GM12873 (cell line): ENCODE data around the gene RAD51B.

Experiments
- TF ChIP-seq, protein P1 (sequence below): IDR thresholded peaks from 2 replicates; pipeline ENCODE4 v1.5.1; 2012; ENCODE audit warnings: low read depth, mild to moderate bottlenecking, moderate library complexity, low read length, control low read depth; ENCODE audit not compliant: insufficient read depth; ENCODE audit errors: missing control alignments

Gene RAD51B

GRCh38 chr14:68507544-68508081 lies 688.0 kb downstream of the RAD51B start:
- TF ChIP-seq, protein P1, sequence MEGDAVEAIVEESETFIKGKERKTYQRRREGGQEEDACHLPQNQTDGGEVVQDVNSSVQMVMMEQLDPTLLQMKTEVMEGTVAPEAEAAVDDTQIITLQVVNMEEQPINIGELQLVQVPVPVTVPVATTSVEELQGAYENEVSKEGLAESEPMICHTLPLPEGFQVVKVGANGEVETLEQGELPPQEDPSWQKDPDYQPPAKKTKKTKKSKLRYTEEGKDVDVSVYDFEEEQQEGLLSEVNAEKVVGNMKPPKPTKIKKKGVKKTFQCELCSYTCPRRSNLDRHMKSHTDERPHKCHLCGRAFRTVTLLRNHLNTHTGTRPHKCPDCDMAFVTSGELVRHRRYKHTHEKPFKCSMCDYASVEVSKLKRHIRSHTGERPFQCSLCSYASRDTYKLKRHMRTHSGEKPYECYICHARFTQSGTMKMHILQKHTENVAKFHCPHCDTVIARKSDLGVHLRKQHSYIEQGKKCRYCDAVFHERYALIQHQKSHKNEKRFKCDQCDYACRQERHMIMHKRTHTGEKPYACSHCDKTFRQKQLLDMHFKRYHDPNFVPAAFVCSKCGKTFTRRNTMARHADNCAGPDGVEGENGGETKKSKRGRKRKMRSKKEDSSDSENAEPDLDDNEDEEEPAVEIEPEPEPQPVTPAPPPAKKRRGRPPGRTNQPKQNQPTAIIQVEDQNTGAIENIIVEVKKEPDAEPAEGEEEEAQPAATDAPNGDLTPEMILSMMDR = no peak

DNA sequence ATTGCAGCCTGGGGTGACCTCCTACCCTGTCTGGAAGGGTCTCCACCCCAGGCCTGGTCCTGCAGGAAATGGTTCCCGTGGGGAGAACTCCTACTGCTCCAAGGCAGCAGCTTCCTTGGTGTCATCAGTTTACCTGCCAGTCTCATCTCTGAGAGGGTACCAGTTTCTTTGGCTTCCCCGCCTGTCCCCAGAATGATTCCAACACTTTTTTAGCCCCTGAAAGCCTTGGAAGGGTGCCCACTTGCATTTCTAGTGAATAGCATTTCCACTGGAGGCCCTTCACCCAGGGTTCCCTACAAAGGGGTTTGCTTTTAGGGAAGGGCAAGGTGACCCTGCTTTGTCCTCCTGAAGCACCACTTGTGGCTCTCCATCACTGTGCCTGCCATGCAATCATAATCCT lies 689.0 kb downstream of the RAD51B start:
- TF ChIP-seq, protein P1 = no peak

GRCh38 chr14:68509188-68509983 lies 689.8 kb downstream of the RAD51B start:
- TF ChIP-seq, protein P1 = no peak

GRCh38 chr14:68510201-68511128 lies 690.9 kb downstream of the RAD51B start:
- TF ChIP-seq, protein P1 = no peak

DNA sequence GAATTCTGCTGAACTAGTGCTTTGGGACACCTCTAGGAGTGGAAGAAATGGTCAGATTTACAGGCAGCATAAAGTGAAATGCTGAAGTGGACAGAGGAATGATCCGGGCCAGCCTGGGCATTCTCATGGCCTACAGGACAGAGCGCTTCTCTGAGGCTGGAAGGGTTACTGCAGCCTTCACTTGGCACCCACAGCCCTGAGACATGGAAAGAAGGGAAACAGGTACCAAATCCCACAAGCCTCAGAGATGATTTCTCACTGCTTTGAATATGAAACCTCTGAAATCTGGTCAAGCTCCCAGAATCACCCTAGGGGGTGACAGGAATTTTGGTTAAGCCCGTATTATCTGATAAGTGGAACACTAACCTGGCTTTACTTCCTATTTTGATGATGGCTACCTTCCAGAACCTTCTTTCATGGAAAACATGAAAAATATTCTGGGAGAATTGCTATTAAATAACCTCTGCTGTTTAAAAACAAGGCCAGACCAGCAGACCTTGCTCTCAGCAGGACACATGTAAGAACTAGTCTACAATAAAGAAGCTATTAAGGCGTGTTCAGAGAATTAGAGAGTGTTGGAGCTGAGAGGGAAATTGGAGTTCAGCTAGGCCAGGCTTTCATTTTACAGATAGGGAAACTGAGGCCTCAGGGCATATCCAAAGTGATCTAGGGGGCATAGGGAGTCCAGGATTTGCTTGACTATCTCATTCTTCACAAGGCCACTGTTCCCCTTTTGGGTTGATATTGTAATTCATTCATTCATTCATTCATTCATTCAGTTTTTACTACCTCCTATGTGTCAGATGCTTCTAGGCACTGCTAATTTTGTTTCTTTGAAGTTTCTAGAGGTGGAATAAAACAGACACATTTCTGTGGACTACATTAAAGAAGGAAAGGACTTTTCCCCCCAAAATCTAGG lies 691.8 kb downstream of the RAD51B start:
- TF ChIP-seq, protein P1 = no peak

DNA sequence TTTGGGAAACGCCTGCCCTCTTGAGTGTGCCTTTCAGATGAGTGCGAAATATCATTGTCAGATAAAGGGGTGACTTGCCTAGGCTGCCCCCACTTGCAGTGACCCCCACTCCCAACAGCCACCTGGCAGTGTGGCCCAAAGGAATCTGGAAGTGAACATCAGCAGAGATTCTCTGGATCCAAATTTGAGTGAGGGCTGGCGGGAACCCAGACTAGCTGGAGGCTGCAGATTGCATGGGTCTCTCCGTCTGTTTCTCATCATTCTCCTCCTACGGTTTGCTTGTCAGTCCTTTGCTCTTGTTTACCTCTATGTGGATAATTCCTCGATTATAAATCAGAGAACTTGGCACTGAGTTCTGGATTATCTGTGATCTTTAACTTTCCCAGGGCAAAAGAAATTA lies 692.5 kb downstream of the RAD51B start:
- TF ChIP-seq, protein P1 = no peak
